PC-9 (cell line): ENCODE data around the gene ALG14.

Experiments
- EZH2 ChIP-seq: fragments of 200-600 bp; sonication (generic); IDR thresholded peaks from 2 replicates; pipeline ENCODE4 v1.8.0; 2017; ENCODE audit warnings: antibody characterized with exemption, low read depth
- TF ChIP-seq, protein P1 (sequence below): fragments of 200-600 bp; sonication (generic); conservative IDR thresholded peaks from 2 replicates; pipeline ENCODE4 v1.6.1; 2017; ENCODE audit warnings: mixed run types, antibody characterized with exemption, mild to moderate bottlenecking, moderate library complexity

GRCh38 chr1:95086949-95087533, 14.3 kb upstream of the ALG14 start:
- TF ChIP-seq, protein P1, sequence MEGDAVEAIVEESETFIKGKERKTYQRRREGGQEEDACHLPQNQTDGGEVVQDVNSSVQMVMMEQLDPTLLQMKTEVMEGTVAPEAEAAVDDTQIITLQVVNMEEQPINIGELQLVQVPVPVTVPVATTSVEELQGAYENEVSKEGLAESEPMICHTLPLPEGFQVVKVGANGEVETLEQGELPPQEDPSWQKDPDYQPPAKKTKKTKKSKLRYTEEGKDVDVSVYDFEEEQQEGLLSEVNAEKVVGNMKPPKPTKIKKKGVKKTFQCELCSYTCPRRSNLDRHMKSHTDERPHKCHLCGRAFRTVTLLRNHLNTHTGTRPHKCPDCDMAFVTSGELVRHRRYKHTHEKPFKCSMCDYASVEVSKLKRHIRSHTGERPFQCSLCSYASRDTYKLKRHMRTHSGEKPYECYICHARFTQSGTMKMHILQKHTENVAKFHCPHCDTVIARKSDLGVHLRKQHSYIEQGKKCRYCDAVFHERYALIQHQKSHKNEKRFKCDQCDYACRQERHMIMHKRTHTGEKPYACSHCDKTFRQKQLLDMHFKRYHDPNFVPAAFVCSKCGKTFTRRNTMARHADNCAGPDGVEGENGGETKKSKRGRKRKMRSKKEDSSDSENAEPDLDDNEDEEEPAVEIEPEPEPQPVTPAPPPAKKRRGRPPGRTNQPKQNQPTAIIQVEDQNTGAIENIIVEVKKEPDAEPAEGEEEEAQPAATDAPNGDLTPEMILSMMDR = no peak
- no peak for TF ChIP-seq EZH2
